Measurements from ENCODE around the gene RASSF7.

DNA sequence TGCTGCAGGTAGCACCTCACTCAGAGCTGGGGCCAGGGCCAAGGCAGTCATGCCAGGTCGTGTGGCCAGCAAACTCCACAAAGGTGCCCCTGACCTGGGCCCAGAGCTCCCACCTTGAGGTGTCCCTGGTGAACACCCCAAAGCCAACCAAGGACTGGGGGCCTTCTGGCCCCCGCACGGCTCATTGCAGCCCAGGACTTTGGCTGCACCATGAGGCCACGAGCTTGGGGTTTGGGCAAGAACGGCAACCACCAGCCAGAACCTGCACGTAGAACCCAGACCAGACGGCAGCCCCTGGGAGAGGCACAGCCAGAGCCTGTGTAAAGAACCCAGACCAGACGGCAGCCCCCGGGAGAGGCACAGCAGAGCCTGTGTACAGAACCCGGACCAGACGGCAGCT, 15.6 kb upstream of the RASSF7 start:
- TF ChIP-seq EMX1 (CRISPR knock-in tag; IDR thresholded peaks at IDR 0.05) (no peak), NR3C1 (CRISPR knock-in tag; conservative IDR thresholded peaks at IDR 0.05; ENCODE audit: low read depth) (no peak), TP53 (CRISPR knock-in tag; IDR thresholded peaks at IDR 0.05) (no peak), SP1 (CRISPR knock-in tag; conservative IDR thresholded peaks at IDR 0.05) (no peak), TCF7 (CRISPR knock-in tag; IDR thresholded peaks at IDR 0.05; ENCODE audit: low read depth) (no peak), NR1H2 (CRISPR knock-in tag; IDR thresholded peaks at IDR 0.05) (no peak), ELF4 (CRISPR knock-in tag; IDR thresholded peaks at IDR 0.05; ENCODE audit: low read depth) (no peak)
- TF ChIP-seq, protein P1, sequence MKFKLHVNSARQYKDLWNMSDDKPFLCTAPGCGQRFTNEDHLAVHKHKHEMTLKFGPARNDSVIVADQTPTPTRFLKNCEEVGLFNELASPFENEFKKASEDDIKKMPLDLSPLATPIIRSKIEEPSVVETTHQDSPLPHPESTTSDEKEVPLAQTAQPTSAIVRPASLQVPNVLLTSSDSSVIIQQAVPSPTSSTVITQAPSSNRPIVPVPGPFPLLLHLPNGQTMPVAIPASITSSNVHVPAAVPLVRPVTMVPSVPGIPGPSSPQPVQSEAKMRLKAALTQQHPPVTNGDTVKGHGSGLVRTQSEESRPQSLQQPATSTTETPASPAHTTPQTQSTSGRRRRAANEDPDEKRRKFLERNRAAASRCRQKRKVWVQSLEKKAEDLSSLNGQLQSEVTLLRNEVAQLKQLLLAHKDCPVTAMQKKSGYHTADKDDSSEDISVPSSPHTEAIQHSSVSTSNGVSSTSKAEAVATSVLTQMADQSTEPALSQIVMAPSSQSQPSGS (CRISPR knock-in tag; IDR thresholded peaks at IDR 0.05; ENCODE audit: borderline replicate concordance, low read depth) = no peak
- TF ChIP-seq, protein P2, sequence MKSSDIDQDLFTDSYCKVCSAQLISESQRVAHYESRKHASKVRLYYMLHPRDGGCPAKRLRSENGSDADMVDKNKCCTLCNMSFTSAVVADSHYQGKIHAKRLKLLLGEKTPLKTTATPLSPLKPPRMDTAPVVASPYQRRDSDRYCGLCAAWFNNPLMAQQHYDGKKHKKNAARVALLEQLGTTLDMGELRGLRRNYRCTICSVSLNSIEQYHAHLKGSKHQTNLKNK (CRISPR knock-in tag; IDR thresholded peaks at IDR 0.05) = no peak
- TF ChIP-seq, protein P3, sequence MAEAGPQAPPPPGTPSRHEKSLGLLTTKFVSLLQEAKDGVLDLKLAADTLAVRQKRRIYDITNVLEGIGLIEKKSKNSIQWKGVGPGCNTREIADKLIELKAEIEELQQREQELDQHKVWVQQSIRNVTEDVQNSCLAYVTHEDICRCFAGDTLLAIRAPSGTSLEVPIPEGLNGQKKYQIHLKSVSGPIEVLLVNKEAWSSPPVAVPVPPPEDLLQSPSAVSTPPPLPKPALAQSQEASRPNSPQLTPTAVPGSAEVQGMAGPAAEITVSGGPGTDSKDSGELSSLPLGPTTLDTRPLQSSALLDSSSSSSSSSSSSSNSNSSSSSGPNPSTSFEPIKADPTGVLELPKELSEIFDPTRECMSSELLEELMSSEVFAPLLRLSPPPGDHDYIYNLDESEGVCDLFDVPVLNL (CRISPR knock-in tag; IDR thresholded peaks at IDR 0.05; ENCODE audit: borderline replicate concordance, low read depth) = no peak
- TF ChIP-seq, protein P4, sequence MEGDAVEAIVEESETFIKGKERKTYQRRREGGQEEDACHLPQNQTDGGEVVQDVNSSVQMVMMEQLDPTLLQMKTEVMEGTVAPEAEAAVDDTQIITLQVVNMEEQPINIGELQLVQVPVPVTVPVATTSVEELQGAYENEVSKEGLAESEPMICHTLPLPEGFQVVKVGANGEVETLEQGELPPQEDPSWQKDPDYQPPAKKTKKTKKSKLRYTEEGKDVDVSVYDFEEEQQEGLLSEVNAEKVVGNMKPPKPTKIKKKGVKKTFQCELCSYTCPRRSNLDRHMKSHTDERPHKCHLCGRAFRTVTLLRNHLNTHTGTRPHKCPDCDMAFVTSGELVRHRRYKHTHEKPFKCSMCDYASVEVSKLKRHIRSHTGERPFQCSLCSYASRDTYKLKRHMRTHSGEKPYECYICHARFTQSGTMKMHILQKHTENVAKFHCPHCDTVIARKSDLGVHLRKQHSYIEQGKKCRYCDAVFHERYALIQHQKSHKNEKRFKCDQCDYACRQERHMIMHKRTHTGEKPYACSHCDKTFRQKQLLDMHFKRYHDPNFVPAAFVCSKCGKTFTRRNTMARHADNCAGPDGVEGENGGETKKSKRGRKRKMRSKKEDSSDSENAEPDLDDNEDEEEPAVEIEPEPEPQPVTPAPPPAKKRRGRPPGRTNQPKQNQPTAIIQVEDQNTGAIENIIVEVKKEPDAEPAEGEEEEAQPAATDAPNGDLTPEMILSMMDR (IDR thresholded peaks at IDR 0.05) = no peak
- TF ChIP-seq, protein P5, sequence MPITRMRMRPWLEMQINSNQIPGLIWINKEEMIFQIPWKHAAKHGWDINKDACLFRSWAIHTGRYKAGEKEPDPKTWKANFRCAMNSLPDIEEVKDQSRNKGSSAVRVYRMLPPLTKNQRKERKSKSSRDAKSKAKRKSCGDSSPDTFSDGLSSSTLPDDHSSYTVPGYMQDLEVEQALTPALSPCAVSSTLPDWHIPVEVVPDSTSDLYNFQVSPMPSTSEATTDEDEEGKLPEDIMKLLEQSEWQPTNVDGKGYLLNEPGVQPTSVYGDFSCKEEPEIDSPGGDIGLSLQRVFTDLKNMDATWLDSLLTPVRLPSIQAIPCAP (CRISPR knock-in tag; IDR thresholded peaks at IDR 0.05) = no peak
- TF ChIP-seq, protein P6, sequence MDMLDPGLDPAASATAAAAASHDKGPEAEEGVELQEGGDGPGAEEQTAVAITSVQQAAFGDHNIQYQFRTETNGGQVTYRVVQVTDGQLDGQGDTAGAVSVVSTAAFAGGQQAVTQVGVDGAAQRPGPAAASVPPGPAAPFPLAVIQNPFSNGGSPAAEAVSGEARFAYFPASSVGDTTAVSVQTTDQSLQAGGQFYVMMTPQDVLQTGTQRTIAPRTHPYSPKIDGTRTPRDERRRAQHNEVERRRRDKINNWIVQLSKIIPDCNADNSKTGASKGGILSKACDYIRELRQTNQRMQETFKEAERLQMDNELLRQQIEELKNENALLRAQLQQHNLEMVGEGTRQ (CRISPR knock-in tag; IDR thresholded peaks at IDR 0.05) = no peak
